BJ (cell line): ENCODE results near the gene MAN2B2. TPM values are rescaled to one million over a fixed set of nuclear protein-coding genes. Genes with fewer than 3 reads are reported as not detected.

Experiments used
- CTCF ChIA-PET: fragments of 350-600 bp; formaldehyde crosslinking; extraction: SDS; loops from one replicate; lab custom pipeline; 2021; ENCODE audit warnings: antibody characterized with exemption, inconsistent platforms; lab: Yijun Ruan, JAX
- POLR2A ChIA-PET: fragments of 300-600 bp; sonication (Branson Sonifier 250); formaldehyde crosslinking; extraction: SDS; loops from one replicate; lab custom pipeline; 2021; ENCODE audit warnings: antibody characterized with exemption; lab: Charles Lee
- DNase-seq: peaks from one replicate; pipeline ENCODE4 v3.0.0-alpha.2; 2011; ENCODE audit warnings: low read depth
- H3K27me3 ChIP-seq: 2 replicates; pipeline ENCODE4 v1.6.0; 2011; ENCODE audit warnings: low read length; ENCODE audit not compliant: control insufficient read depth, insufficient read depth
- H3K36me3 ChIP-seq: 2 replicates; pipeline ENCODE4 v1.5.1; 2011; ENCODE audit warnings: low read length; ENCODE audit not compliant: control insufficient read depth, insufficient read depth
- H3K4me3 ChIP-seq: 2 replicates; pipeline ENCODE4 v1.5.1; 2011; ENCODE audit warnings: low read depth, mild to moderate bottlenecking, control low read depth, low read length
- CTCF ChIP-seq: IDR thresholded peaks from 2 replicates; pipeline ENCODE4 v1.5.1; 2011; ENCODE audit warnings: low read depth, mild to moderate bottlenecking, control low read depth, inconsistent platforms, low read length, moderate library complexity; ENCODE audit not compliant: insufficient read depth
- polyA plus RNA-seq: library from polyadenylated mRNA; depleted of rRNA; stranded (reverse); fragments of >200 nt; gene quantifications from 2 replicates; pipeline ENCODE4 v1.2.3, GENCODE V29; 2011

Gene MAN2B2
- polyA plus RNA-seq, 1 experiment, result 43.5 TPM

- ChIA-PET CTCF (no interaction called here), POLR2A (no interaction called here)
- Histone ChIP-seq H3K27me3 (no peaks in the 10 kb centered on the region), H3K36me3 (peaks cover 26% of the 10 kb centered on the region), H3K4me3 (no peak overlapping the region)
- TF ChIP-seq CTCF, result no peak
- DNase-seq, result no peak
Observed at GRCh38 chr4:6606465-6607235, 31.7 kb downstream of the MAN2B2 start.

- H3K36me3 ChIP-seq, result peaks cover 24% of the 10 kb centered on the region
- H3K27me3 ChIP-seq, result no peaks in the 10 kb centered on the region
- no peak for TF ChIP-seq CTCF
- CTCF ChIA-PET, result no interaction called here
- POLR2A ChIA-PET, result no interaction called here
- no peak overlapping the region for H3K4me3 ChIP-seq
- no peak for DNase-seq
Observed at GRCh38 chr4:6607368-6608055, 32.5 kb downstream of the MAN2B2 start.

GRCh38 chr4:6608758-6609414 is 33.9 kb downstream of the MAN2B2 start:
- no peaks in the 10 kb centered on the region for H3K27me3 ChIP-seq
- H3K4me3 ChIP-seq, result no peak overlapping the region
- ChIA-PET CTCF (no interaction called here), POLR2A (no interaction called here)
- DNase-seq, result no peak
- H3K36me3 ChIP-seq, result peaks cover 27% of the 10 kb centered on the region
- TF ChIP-seq CTCF, result no peak

- POLR2A ChIA-PET, result no interaction called here
- no peak for DNase-seq
- CTCF ChIA-PET, result no interaction called here
- Histone ChIP-seq H3K27me3 (no peaks in the 10 kb centered on the region), H3K4me3 (no peak overlapping the region), H3K36me3 (peaks cover 32% of the 10 kb centered on the region)
- no peak for TF ChIP-seq CTCF
Observed at GRCh38 chr4:6609415-6610079, 34.6 kb downstream of the MAN2B2 start.

GRCh38 chr4:6610856-6611430 is 36.0 kb downstream of the MAN2B2 start:
- TF ChIP-seq CTCF, result no peak
- Histone ChIP-seq H3K36me3 (peaks cover 31% of the 10 kb centered on the region), H3K4me3 (no peak overlapping the region), H3K27me3 (no peaks in the 10 kb centered on the region)
- DNase-seq, result no peak
- ChIA-PET POLR2A (no interaction called here), CTCF (no interaction called here)
